ENCODE measurements around the gene KANK3. TPM values are rescaled to one million over a fixed set of nuclear protein-coding genes. Genes with fewer than 3 reads are reported as not detected.

The KANK3 gene
- total RNA-seq, 2 experiments from 2014 or later = 0.11 to 0.22 TPM

DNA sequence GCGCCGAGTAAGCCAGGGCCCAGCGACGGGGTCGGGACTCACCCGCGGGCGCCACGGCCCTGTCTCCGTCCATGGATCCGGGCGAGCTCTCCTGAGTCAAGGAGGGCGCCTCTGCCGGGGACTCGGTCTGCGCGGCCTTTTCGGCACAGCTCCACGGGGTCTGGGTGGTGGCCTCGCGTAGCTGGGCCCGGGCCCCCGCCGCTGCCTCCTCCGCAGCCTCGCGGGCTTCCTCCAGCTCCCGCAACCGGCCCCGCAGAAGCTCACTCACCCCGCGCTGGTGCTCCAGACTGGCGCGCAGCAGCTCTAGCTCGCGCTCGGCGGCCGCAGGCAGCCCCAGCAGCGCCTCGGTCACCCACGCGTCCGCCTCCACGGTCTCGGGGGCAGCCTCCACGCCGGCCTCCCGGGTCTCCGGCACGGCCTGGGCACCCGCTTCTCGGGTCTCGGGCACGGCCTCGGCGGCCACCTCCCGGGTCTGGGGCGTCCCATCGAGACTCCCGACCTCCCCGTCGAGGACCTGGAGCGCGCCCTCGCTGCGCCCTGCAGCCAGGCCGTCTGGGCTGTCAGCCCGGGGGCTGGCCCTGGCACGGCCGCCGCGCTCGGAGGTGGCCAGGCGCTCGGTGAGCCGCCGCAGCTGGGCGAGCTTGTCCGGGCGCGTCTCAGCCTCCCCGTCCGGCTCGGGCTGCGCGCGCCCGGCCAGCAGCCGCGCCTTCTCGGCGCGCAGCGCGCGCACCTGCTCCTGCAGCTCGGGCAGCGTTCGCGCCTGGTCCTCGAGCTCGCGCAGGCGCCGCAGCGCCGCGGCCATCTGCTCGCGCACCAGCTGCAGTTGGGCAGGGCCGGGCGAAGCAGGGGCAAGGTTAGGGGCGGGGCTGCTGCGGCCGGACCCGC, 8.4 kb downstream of the KANK3 start:
- Histone ChIP-seq H4K20me1 (ENCODE audit: insufficient read depth, low read length) (no peaks in the 10 kb centered on the region), H3K9me2 (ENCODE audit: insufficient read depth, low read length) (no peaks in the 10 kb centered on the region), H3K4me1 (ENCODE audit: insufficient read depth, low read length, poor library complexity, severe bottlenecking) (no peaks in the 10 kb centered on the region), H3K4me3 (ENCODE audit: low read depth, low read length, poor library complexity, severe bottlenecking) (no peak overlapping the region), H3K9me3 (ENCODE audit: low read length) (no peaks in the 10 kb centered on the region), H3K36me3 (ENCODE audit: insufficient read depth, low read length) (no peaks in the 10 kb centered on the region), H3K79me2 (ENCODE audit: insufficient read depth, low read depth, low read length) (no peaks in the 10 kb centered on the region), H2AFZ (ENCODE audit: low read length) (no peak overlapping the region), H3K27ac (ENCODE audit: low read depth, low read length, poor library complexity, severe bottlenecking) (no peak overlapping the region), H3K4me2 (ENCODE audit: low read length) (no peak overlapping the region)
- ChIA-PET CTCF (ENCODE audit: unreplicated experiment) (no interaction called here), POLR2A (no interaction called here)
- intact Hi-C loops (cut with micrococcal nuclease; ENCODE audit: unreplicated experiment) = no loop called here
- no TSS peak for BruUV-seq (replicated peaks)
- DNase-seq (ENCODE audit: low spot score) = no peak
- TF ChIP-seq EZH2phosphoT487 (IDR thresholded peaks at IDR 0.05; ENCODE audit: borderline replicate concordance, low read depth, low read length) = no peak
- TF ChIP-seq, protein P1, sequence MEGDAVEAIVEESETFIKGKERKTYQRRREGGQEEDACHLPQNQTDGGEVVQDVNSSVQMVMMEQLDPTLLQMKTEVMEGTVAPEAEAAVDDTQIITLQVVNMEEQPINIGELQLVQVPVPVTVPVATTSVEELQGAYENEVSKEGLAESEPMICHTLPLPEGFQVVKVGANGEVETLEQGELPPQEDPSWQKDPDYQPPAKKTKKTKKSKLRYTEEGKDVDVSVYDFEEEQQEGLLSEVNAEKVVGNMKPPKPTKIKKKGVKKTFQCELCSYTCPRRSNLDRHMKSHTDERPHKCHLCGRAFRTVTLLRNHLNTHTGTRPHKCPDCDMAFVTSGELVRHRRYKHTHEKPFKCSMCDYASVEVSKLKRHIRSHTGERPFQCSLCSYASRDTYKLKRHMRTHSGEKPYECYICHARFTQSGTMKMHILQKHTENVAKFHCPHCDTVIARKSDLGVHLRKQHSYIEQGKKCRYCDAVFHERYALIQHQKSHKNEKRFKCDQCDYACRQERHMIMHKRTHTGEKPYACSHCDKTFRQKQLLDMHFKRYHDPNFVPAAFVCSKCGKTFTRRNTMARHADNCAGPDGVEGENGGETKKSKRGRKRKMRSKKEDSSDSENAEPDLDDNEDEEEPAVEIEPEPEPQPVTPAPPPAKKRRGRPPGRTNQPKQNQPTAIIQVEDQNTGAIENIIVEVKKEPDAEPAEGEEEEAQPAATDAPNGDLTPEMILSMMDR (conservative IDR thresholded peaks at IDR 0.05; ENCODE audit: low read length) = no peak

DNA sequence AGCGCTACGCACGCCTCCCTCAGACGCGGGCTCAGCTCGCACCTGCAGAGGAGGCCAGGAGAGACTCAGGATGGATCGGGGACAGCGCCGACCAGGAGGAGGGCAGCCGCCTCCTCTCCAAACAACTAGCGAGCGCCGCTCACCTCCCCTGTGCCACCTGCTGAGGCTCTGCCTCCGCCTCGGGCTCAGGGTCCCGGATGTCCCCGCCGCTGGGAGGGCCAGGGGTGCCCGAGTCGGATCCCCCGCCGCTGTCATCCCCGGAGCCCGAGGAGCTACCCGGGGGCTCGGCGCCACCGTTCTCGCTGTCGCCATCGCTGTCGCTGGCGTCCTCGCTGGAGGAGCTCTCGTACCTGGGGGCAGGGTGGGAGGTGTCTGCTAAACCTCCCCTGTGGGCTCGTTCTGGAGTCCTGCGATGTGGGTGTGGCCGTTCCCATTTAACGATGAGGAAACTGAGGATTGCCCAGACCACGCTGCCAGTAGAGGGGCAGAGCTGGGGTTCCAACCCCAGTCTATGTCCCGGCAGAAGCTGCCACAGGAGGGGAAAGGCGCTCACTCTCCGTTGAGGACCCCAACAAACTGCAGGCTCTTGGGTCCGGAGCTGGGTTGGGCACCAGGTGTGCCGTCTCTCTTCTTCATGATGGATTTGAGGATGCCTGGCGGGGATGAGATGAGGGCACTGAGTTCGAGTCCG, 9.2 kb downstream of the KANK3 start:
- no peaks in the 10 kb centered on the region for H3K9me3 ChIP-seq (ENCODE audit: low read length)
- H4K20me1 ChIP-seq (ENCODE audit: insufficient read depth, low read length) = no peaks in the 10 kb centered on the region
- no peaks in the 10 kb centered on the region for H3K36me3 ChIP-seq (ENCODE audit: insufficient read depth, low read length)
- no peaks in the 10 kb centered on the region for H3K79me2 ChIP-seq (ENCODE audit: insufficient read depth, low read depth, low read length)
- BruUV-seq (replicated peaks) = no TSS peak
- H3K4me3 ChIP-seq (ENCODE audit: low read depth, low read length, poor library complexity, severe bottlenecking) = no peak overlapping the region
- no peaks in the 10 kb centered on the region for H3K9me2 ChIP-seq (ENCODE audit: insufficient read depth, low read length)
- H2AFZ ChIP-seq (ENCODE audit: low read length) = no peak overlapping the region
- intact Hi-C loops (cut with micrococcal nuclease; ENCODE audit: unreplicated experiment) = no loop called here
- no peak overlapping the region for H3K4me2 ChIP-seq (ENCODE audit: low read length)
- DNase-seq (ENCODE audit: low spot score) = no peak
- no peak overlapping the region for H3K27ac ChIP-seq (ENCODE audit: low read depth, low read length, poor library complexity, severe bottlenecking)
- no peaks in the 10 kb centered on the region for H3K4me1 ChIP-seq (ENCODE audit: insufficient read depth, low read length, poor library complexity, severe bottlenecking)
- ChIA-PET POLR2A (no interaction called here), CTCF (ENCODE audit: unreplicated experiment) (no interaction called here)
- TF ChIP-seq, protein P1 (conservative IDR thresholded peaks at IDR 0.05; ENCODE audit: low read length) = no peak
- TF ChIP-seq EZH2phosphoT487 (IDR thresholded peaks at IDR 0.05; ENCODE audit: borderline replicate concordance, low read depth, low read length) = no peak
